ENCODE data around the gene LCAT.
"Not testable (repeated sequence)": the region's sequence is repeated elsewhere in the genome, so short reads cannot be mapped to it uniquely, and the experiment has no call there.

The LCAT gene, protein sequence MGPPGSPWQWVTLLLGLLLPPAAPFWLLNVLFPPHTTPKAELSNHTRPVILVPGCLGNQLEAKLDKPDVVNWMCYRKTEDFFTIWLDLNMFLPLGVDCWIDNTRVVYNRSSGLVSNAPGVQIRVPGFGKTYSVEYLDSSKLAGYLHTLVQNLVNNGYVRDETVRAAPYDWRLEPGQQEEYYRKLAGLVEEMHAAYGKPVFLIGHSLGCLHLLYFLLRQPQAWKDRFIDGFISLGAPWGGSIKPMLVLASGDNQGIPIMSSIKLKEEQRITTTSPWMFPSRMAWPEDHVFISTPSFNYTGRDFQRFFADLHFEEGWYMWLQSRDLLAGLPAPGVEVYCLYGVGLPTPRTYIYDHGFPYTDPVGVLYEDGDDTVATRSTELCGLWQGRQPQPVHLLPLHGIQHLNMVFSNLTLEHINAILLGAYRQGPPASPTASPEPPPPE

DNA sequence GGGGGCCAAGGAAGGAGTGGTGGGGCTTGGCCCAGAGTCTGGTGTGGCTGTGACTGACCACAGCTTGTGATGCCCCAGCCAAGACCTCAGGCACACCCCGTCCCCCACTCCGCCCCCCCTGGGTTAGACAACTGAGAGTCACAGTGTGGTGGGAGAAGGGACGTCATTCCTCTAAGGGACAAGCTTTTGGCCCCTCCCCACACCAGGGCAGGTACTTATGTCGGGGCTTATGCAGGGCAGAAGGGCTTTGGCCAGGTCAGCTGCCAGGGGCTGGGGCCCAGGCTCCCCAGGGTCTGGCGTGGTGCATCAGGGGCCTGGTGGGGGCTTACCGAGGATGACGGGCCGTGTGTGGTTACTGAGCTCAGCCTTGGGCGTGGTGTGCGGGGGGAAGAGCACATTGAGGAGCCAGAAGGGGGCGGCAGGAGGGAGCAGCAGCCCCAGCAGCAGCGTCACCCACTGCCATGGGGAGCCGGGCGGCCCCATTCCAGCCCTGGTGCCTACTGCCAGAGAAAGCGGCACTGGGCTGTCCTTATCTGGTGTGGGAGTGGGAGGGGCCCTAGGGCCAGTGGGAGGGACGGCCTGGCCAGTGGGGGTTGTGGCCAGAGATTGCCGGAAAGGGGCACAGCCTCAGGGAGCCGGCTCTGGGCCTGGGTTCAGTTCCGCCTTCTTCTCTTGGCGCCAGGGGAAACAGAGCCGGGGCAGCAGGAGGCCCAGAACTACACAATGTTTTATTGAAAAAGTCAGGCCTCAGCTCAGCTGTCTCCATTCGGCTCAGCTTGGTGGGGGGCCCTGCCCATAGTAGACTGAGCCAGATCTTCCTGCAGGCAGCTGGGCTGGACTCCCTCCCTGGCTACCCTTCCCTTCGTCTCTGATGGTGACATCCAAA is at the start of gene LCAT:
Gene LCAT, minus strand, starts transcription at position 502 of the 886 bp plus-strand sequence. Its CDS starts 19 bp downstream, at position 483.
- DNase-seq (ENCODE audit: low spot score): no peak

GRCh38 chr16:67993207-67994039 is 49.5 kb upstream of the LCAT start:
- peak; percentile 92 for DNase-seq (ENCODE audit: low spot score)

GRCh38 chr16:67992661-67993206 is 48.8 kb upstream of the LCAT start:
- DNase-seq (ENCODE audit: low spot score): no peak

GRCh38 chr16:67990018-67990386 is 46.1 kb upstream of the LCAT start:
- DNase-seq (ENCODE audit: low spot score): no peak

GRCh38 chr16:67989322-67990017 is 45.5 kb upstream of the LCAT start:
- no peak for DNase-seq (ENCODE audit: low spot score)

DNA sequence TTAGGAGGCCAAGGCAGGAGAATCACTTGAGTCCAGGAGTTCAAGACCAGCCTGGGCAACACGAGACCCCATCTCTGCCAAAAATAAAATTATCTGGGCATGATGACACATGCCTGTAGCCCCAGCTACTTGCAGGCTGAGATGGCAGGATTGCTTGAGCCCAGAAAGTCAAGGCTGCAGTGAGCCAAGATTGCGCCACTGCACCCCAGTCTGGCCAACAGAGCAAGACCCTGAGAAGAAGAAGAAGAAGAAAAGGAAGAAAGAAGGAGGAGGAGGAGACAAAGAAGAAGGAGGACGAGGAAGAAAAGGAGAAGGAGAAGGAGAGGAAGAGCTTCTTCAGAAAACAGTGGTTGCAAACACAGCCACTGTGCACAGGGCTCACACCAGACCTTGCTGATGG is 44.8 kb upstream of the LCAT start:
- no peak for DNase-seq (ENCODE audit: low spot score)

DNA sequence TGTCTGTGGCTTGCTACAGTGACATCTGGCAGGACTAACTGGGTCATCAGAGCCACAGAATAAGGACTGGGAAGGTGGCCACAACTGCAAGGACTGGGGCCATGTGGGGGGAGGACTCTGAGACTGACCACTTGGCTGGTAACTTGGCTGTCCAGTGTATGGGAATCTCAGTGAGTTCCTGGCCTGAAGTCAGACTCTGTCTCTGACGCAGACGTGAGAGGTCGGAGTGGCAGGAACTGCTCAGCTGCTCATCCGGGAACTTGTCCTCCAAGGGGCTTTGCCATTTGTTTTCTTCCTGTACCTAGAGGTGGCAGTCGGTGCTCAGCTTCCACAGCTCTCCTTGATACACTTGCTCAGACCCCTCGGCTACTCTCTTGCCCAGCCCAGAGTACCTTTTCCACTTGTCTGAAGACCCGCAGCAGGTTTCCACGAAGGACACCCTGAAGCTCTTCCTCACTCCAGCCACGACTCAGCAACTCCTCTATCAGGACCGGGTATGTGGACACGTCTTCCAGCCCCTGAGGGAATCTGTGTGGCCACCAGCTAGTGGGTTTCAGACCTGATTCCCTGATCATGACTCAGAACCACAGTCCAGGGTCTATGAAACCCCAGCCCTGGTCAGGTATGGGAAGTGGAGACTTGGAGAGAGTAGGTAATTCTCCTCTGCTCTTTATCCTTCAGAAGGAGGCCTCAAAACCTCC is 43.7 kb upstream of the LCAT start:
- no peak for DNase-seq (ENCODE audit: low spot score)

GRCh38 chr16:67986949-67987348 is 43.0 kb upstream of the LCAT start:
- DNase-seq (ENCODE audit: low spot score): no peak

- no peak for DNase-seq (ENCODE audit: low spot score)
Measured at GRCh38 chr16:67982011-67982696, 38.2 kb upstream of the LCAT start.

- DNase-seq (ENCODE audit: low spot score): no peak
Measured at GRCh38 chr16:67979955-67980678, 36.2 kb upstream of the LCAT start, which contains the start of gene DPEP3. TSS of gene DPEP3 (minus strand) at chr16:67980499. CDS start at chr16:67980380, 119 bp downstream.

- DNase-seq (ENCODE audit: low spot score): no peak
Measured at GRCh38 chr16:67977469-67978227, 33.7 kb upstream of the LCAT start.

DNA sequence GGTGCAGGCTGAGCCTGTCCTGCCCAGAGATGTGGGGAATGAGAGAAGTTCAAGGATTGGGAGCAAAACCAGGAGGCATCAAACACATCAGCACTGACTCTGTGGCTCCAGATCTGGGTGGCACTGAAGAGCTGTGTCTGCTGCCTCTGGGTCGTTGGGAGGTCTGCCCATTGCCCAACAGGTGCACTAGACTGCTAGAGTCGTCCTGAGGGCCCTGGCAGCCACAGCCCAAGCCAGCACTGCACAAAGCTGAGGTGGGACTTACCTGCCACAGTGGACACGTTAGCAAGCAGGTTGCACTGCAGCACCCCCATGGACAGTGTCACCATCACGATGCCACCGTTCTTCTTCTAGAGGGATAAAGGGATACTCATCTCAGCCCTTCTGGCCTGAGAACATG is 33.1 kb upstream of the LCAT start:
- DNase-seq (ENCODE audit: low spot score): no peak

- DNase-seq (ENCODE audit: low spot score): no peak
Measured at GRCh38 chr16:67976205-67976604, 32.3 kb upstream of the LCAT start.

- no peak for DNase-seq (ENCODE audit: low spot score)
Measured at GRCh38 chr16:67975321-67976105, 31.6 kb upstream of the LCAT start.

- DNase-seq (ENCODE audit: low spot score): not testable (repeated sequence)
Measured at GRCh38 chr16:67972285-67972684, 28.4 kb upstream of the LCAT start.

DNA sequence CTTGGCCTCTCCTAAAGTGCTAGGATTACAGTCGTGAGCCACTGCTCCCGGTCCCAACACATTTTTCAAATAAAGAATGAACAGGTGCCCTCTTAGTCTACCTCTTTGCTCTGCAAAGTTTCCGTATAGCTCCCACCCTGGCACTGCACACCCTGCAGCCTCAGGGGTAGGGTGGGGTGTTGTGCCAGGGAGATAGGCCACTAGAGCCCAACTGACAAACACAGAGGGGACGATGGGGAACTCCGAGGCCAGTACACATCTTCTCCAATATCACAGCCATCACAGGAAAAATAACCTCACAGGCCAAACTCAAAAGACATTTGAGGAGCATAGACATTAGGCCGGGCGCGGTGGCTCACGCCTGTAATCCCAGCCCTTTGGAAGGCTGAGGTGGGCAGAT is 27.2 kb upstream of the LCAT start:
- DNase-seq (ENCODE audit: low spot score): no peak

DNA sequence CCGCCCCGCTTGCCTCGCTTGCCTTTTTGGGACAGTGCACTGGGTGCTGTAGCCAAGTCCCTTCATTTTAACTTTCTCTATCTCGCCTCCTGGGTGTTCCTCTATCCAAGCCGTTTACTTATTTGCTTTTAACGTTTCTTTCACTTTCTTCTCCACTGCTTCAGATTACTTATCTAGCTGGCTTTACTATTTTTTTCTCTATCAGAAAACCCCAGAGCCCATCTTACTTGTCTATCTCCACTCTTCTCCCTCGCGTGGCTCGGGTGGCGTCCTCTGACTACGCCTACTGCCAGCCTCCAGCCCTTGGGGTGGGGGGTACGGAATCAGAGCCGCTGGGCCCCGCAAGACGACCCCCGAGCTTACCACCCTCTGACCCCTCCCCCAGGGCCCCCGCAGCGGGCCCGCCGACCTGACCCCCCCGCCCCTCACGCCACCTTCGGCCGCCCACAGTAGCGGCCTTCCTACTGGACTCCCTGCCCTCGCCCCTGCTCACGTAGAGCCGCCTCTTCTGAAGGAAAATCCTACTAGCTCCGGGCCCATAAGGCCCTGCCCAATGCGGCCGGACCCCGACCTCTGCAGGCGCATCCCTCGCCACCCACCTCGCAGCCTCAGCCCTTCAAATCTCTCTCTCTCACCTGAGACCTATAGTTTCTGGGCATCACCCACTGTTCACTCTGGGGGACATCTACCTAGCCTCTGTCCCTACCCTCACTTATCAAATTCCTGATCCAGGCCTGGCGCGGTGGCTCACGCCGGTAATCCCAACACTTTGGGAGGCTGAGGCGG is 25.5 kb upstream of the LCAT start:
- DNase-seq (ENCODE audit: low spot score): no peak
